SJCRH30 (cell line): ENCODE measurements around the gene SESN1. TPM values are rescaled to one million over a fixed set of nuclear protein-coding genes. Genes with fewer than 3 reads are reported as not detected.
A peak's percentile ranks its signal among the peaks of the same experiment; 100 is the strongest.

Experiments used
- DNase-seq, 2 experiments: peaks; one replicate each; pipeline ENCODE4 v3.0.0-alpha.2; 2015 to 2020
- H3K27ac ChIP-seq: fragments of 250-450 bp; sonication (Bioruptor Pico); 2 replicates; pipeline ENCODE4 v1.5.1; 2020; ENCODE audit warnings: mild to moderate bottlenecking, moderate library complexity
- H3K27me3 ChIP-seq: fragments of 250-450 bp; sonication (Bioruptor Pico); 2 replicates; pipeline ENCODE4 v1.5.1; 2020; ENCODE audit warnings: mild to moderate bottlenecking, moderate library complexity
- H3K36me3 ChIP-seq: fragments of 250-450 bp; sonication (Bioruptor Pico); 2 replicates; pipeline ENCODE4 v1.5.1; 2020; ENCODE audit warnings: mild to moderate bottlenecking, moderate library complexity
- H3K4me1 ChIP-seq: fragments of 250-450 bp; sonication (Bioruptor Pico); 2 replicates; pipeline ENCODE4 v1.5.1; 2020; ENCODE audit warnings: mild to moderate bottlenecking, moderate library complexity
- H3K4me3 ChIP-seq: fragments of 250-450 bp; sonication (Bioruptor Pico); 2 replicates; pipeline ENCODE4 v1.5.1; 2020; ENCODE audit warnings: mild to moderate bottlenecking, moderate library complexity
- H3K9me3 ChIP-seq: fragments of 250-450 bp; sonication (Bioruptor Pico); replicated peaks from 2 replicates; pipeline ENCODE4 v1.5.1; 2020; ENCODE audit warnings: mild to moderate bottlenecking, moderate library complexity
- total RNA-seq: library from RNA; depleted of rRNA; stranded (reverse); fragments of >200 nt; shearing (Covaris generic); gene quantifications from 2 replicates; pipeline ENCODE4 v1.2.3, GENCODE V29; 2014

SESN1 gene
- total RNA-seq, 1 experiment from 2014 or later, result 23.7 TPM

GRCh38 chr6:109019911-109020310 lies 74.7 kb downstream of the SESN1 start:
- Histone ChIP-seq H3K4me1 (peaks cover 5% of the 10 kb centered on the region; the same call in 1 of the 2 replicates), H3K36me3 (no peaks in the 10 kb centered on the region), H3K27ac (no peak overlapping the region), H3K4me3 (no peak overlapping the region), H3K9me3 (no peaks in the 10 kb centered on the region), H3K27me3 (no peaks in the 10 kb centered on the region)
- DNase-seq, result no peak

- DNase-seq, result no peak
- no peak overlapping the region for H3K27ac ChIP-seq
- no peaks in the 10 kb centered on the region for H3K9me3 ChIP-seq
- no peaks in the 10 kb centered on the region for H3K4me1 ChIP-seq
- H3K27me3 ChIP-seq, result no peaks in the 10 kb centered on the region
- no peak overlapping the region for H3K4me3 ChIP-seq
- H3K36me3 ChIP-seq, result no peaks in the 10 kb centered on the region
Measured at GRCh38 chr6:109015176-109015575, 79.5 kb downstream of the SESN1 start.

DNA sequence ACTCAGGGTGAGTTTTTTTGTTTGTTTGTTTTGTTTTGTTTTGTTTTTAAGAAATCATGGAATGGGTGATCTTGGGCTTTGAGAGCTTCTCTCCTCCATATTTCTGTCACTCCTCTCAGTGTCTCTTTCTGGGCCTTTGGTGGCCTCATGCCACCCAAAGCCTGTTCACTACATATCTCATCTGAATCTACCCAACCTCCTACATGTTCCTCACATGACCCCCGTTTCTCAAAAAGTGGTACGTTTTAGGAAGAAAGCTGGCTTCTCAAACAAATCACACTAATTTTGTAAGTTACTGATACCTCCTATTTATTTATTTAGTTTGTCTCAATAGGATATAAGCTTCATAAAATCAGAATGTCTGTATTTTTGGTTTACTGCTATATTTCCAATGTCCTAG lies 80.0 kb downstream of the SESN1 start:
- Histone ChIP-seq H3K4me3 (no peak overlapping the region), H3K4me1 (no peaks in the 10 kb centered on the region), H3K9me3 (no peaks in the 10 kb centered on the region), H3K36me3 (no peaks in the 10 kb centered on the region), H3K27ac (no peak overlapping the region), H3K27me3 (no peaks in the 10 kb centered on the region)
- no peak for DNase-seq

DNA sequence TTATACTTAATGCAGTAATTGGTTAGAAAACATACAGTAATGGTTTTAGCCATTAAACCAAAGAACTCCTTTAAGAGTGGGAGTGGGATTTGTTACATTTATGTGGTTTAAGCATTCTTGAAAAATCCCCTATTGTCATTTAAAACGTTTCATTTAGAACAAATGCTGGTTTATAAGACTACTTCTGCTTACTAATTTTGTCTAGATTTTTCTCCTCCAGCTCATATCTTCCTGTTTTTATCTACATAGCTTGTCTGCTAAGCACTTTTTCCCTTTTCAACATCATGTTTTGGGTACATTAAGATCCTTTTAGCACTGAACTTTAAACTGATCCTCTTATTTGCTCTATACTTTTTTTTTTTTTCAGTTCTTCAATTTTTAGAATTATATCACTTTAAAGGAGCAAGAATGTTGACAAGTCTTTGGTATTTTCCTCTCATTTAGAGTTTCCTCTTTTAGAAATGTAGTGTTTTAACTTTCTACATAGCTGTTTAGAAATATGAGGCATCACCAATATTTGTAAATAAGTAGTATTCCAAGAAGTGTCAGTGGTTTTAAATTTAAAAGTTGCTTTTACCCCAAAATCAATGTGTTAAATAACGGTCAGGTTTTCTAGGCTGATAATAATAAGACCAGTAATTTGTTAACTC lies 80.9 kb downstream of the SESN1 start:
- no peaks in the 10 kb centered on the region for H3K36me3 ChIP-seq
- no peak for DNase-seq
- no peak overlapping the region for H3K4me3 ChIP-seq

DNA sequence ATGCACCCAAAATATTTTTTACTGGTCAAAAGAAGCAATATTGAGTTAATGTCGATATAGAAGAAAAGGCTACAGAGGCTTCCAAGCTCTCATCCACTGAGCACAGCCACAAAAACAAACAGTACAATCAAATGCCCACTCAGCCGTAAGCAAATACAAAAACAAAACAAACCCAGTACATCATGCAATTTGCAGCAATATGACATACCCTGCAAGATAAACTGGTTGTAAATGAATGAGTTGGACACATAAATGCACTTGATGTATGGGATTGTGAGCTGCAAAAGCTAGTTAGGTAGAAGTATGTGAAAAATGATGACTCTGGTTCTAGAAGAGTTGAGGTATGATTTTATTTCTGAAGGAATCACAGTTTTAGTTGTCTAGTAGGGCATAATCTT lies 83.9 kb downstream of the SESN1 start:
- Histone ChIP-seq H3K27ac (no peak overlapping the region), H3K4me3 (no peak overlapping the region), H3K27me3 (no peaks in the 10 kb centered on the region), H3K9me3 (no peaks in the 10 kb centered on the region), H3K4me1 (no peaks in the 10 kb centered on the region), H3K36me3 (no peaks in the 10 kb centered on the region)
- no peak for DNase-seq

More for the DNA sequence above, 80.9 kb downstream of the SESN1 start:
- Histone ChIP-seq H3K27me3 (no peaks in the 10 kb centered on the region), H3K27ac (no peak overlapping the region), H3K9me3 (no peaks in the 10 kb centered on the region), H3K4me1 (no peaks in the 10 kb centered on the region)

GRCh38 chr6:109009962-109010704 lies 84.5 kb downstream of the SESN1 start:
- no peaks in the 10 kb centered on the region for H3K36me3 ChIP-seq
- no peaks in the 10 kb centered on the region for H3K9me3 ChIP-seq
- DNase-seq, result no peak
- no peaks in the 10 kb centered on the region for H3K4me1 ChIP-seq
- peak overlapping the region; percentile 86 for H3K4me3 ChIP-seq
- H3K27me3 ChIP-seq, result no peaks in the 10 kb centered on the region
- H3K27ac ChIP-seq, result no peak overlapping the region; the same call in 1 of the 2 replicates

DNA sequence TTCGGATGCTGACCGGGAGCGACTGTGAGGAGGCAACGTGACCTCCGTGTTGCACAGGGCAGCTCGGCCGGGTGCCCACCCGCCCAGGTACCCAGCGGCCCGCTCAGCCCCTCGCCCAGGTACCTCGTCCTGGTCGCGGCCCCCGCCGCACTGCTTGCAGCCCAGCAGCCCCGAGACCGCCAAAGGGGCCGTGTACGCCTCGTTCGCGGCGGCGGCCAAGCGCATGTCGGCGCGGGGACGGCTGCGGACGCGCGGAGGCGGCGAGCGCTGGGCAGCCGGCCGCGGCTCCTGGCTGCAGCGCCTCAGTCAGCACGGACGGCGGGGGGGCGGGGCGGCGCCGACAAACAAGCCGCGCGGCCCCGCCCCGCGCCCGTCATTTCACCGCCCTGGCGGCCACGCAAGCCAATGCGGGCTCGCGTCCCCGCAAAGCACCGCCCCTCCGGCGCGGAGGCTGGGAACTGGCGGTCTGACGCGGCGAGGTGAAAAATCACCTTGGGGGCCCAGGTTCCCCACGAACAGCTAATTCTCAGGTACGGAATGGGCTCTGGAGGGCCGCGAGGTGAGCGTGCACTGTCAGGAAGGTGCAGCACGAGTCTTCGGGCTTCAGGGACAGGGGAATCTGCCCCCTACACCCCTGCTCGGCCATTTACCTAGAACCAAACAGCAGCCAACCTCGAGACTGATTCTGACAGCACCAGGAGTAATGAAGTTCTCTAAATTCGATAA lies 85.2 kb downstream of the SESN1 start:
- Histone ChIP-seq H3K27ac (peak overlapping the region; percentile 30; the same call in 1 of the 2 replicates), H3K9me3 (no peaks in the 10 kb centered on the region), H3K4me3 (peak overlapping the region; percentile 86), H3K4me1 (no peaks in the 10 kb centered on the region), H3K27me3 (no peaks in the 10 kb centered on the region), H3K36me3 (no peaks in the 10 kb centered on the region)
- DNase-seq, result peak; percentile 88 to 89

DNA sequence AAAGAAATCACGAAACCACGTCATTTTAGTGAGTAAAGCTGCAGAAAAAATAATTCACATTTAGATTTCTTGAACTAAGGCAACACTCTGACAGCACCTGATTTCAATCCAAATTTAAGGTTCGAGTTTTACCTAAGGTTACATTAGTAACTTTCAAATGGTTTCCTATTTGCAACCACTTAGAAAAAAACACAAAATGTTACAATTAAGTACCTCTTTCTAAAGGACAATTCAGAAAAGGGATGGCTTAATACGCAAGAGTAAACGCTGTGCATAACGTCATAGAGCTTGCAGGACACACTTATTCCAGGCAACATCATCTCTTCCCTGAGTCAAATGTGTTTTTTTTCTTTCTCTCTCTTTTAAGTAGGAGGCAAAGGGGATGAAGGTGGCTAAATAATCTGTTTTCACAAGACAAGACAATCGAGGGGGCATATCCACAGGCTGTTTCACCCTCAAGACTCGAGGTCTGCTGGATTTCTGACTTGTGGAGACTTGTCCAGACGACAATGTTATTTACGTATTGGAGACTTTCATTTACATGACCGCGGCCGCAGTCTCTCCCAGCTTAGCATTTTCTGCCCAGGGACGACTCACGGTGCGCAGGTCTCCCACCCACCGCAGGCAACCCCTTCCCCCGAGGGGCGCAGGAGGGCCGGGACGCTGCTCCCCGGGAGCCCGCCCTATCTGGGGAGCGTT lies 86.0 kb downstream of the SESN1 start:
- DNase-seq, result peak in 1 of 2 experiments; percentile 62
- H3K36me3 ChIP-seq, result no peaks in the 10 kb centered on the region
- H3K27me3 ChIP-seq, result no peaks in the 10 kb centered on the region
- no peaks in the 10 kb centered on the region for H3K9me3 ChIP-seq
- H3K4me3 ChIP-seq, result peak overlapping the region; percentile 86
- no peaks in the 10 kb centered on the region for H3K4me1 ChIP-seq
- H3K27ac ChIP-seq, result peak overlapping the region; percentile 30; the same call in 1 of the 2 replicates

GRCh38 chr6:109008054-109008453 lies 86.6 kb downstream of the SESN1 start:
- Histone ChIP-seq H3K36me3 (no peaks in the 10 kb centered on the region), H3K9me3 (no peaks in the 10 kb centered on the region)
- DNase-seq, result no peak

GRCh38 chr6:109007521-109007920 lies 87.1 kb downstream of the SESN1 start:
- Histone ChIP-seq H3K27ac (no peak overlapping the region), H3K27me3 (no peaks in the 10 kb centered on the region), H3K9me3 (no peaks in the 10 kb centered on the region), H3K4me3 (no peak overlapping the region), H3K4me1 (no peaks in the 10 kb centered on the region), H3K36me3 (no peaks in the 10 kb centered on the region)
- no peak for DNase-seq

More at GRCh38 chr6:109008054-109008453, 86.6 kb downstream of the SESN1 start:
- Histone ChIP-seq H3K4me3 (no peak overlapping the region), H3K27me3 (no peaks in the 10 kb centered on the region), H3K4me1 (no peaks in the 10 kb centered on the region), H3K27ac (no peak overlapping the region)

GRCh38 chr6:109006818-109007217 lies 87.8 kb downstream of the SESN1 start:
- no peak for DNase-seq
- H3K36me3 ChIP-seq, result no peaks in the 10 kb centered on the region
- H3K27ac ChIP-seq, result no peak overlapping the region
- no peaks in the 10 kb centered on the region for H3K27me3 ChIP-seq
- H3K9me3 ChIP-seq, result no peaks in the 10 kb centered on the region
- H3K4me1 ChIP-seq, result no peaks in the 10 kb centered on the region
- no peak overlapping the region for H3K4me3 ChIP-seq

DNA sequence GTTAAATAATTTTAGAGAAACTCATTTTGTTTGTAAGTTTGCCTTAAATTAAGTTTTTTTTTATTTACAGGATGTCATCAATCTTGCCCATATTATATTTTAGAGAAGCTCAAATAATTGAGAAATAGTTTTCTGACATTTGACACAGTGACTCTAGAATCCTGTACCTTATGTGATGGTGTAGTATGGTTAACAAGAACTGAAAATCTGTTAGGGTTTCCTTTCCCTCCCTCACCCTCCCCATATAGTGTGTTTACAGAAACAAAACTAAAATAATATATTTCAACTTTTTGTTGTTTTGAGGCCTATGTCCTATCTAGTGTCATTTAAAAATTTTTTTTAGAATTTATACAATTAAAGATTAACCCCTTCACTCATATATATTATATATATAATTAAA lies 91.8 kb downstream of the SESN1 start:
- Histone ChIP-seq H3K9me3 (no peaks in the 10 kb centered on the region), H3K27ac (no peak overlapping the region), H3K27me3 (no peaks in the 10 kb centered on the region), H3K4me1 (no peaks in the 10 kb centered on the region), H3K4me3 (no peak overlapping the region), H3K36me3 (no peaks in the 10 kb centered on the region)
- no peak for DNase-seq

- Histone ChIP-seq H3K4me3 (no peak overlapping the region), H3K4me1 (no peaks in the 10 kb centered on the region), H3K27me3 (no peaks in the 10 kb centered on the region), H3K9me3 (no peaks in the 10 kb centered on the region), H3K36me3 (0 out of 2 replicates have a peak, but pooled peaks cover 3% of the 10 kb centered on the region), H3K27ac (no peak overlapping the region)
- DNase-seq, result no peak
Measured at GRCh38 chr6:109002051-109002697, 92.5 kb downstream of the SESN1 start.

DNA sequence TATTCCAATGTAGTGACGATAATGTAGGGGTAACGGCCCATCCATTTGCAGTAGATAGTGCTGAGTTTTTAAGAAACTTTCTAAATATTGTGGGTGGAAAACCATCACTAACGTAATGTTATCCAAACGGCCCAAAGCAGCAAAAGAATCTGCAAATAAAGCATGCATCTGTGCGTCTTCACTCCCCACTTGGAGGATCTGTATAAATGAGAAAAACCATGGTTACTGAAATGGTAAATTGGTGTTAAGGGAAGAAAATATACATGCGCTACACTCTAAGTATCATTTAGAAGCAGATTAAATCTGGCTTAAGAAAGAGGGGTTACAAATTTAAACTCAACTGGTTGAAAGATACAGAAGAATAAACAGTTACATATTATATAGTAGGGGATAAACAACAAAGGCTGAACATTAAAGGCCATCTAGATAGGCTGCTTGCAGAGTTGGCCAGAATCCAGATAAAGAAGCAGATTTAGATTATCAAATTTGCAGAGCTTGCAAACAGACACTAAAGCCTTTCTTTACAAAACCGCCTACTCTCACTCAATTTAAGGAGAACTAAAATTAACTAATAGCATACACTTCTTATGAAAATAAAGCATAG lies 93.3 kb downstream of the SESN1 start:
- no peak overlapping the region for H3K27ac ChIP-seq
- no peaks in the 10 kb centered on the region for H3K4me1 ChIP-seq
- H3K36me3 ChIP-seq, result 0 out of 2 replicates have a peak, but pooled peaks cover 5% of the 10 kb centered on the region
- H3K9me3 ChIP-seq, result no peaks in the 10 kb centered on the region
- no peaks in the 10 kb centered on the region for H3K27me3 ChIP-seq
- no peak for DNase-seq
- no peak overlapping the region for H3K4me3 ChIP-seq
